Uterus (tissue), 2 donors: Measurements from ENCODE around the gene SAMD8.

Experiments used
- CTCF ChIP-seq, 4 experiments: fragments of 200-600 bp in 2 of 4; fragments of 450-650 bp in 2 of 4; sonication (generic) in 2 of 4; IDR thresholded peaks; one replicate each; pipeline ENCODE4 v1.5.1; 2016 to 2019; ENCODE audit warnings: antibody characterized with exemption in 4 of 4, mild to moderate bottlenecking in 2 of 4, moderate library complexity in 1 of 4
- POLR2A ChIP-seq, 2 donors: fragments of 450-650 bp; IDR thresholded peaks; one replicate each; pipeline ENCODE4 v1.6.1; 2016; ENCODE audit warnings: antibody characterized with exemption in 2 of 2, mild to moderate bottlenecking in 1 of 2, moderate library complexity in 1 of 2

GRCh38 chr10:75065076-75065475 lies 46.4 kb upstream of the SAMD8 start:
- TF ChIP-seq CTCF (IDR thresholded peaks at IDR 0.05) = no peak
- TF ChIP-seq POLR2A (IDR thresholded peaks at IDR 0.05) = no peak
